Measurements from ENCODE around the gene TBX6. TPM values are rescaled to one million over a fixed set of nuclear protein-coding genes. Genes with fewer than 3 reads are reported as not detected.

Gene TBX6
- total RNA-seq, 1 donor from 2014 or later: 1.8 TPM

DNA sequence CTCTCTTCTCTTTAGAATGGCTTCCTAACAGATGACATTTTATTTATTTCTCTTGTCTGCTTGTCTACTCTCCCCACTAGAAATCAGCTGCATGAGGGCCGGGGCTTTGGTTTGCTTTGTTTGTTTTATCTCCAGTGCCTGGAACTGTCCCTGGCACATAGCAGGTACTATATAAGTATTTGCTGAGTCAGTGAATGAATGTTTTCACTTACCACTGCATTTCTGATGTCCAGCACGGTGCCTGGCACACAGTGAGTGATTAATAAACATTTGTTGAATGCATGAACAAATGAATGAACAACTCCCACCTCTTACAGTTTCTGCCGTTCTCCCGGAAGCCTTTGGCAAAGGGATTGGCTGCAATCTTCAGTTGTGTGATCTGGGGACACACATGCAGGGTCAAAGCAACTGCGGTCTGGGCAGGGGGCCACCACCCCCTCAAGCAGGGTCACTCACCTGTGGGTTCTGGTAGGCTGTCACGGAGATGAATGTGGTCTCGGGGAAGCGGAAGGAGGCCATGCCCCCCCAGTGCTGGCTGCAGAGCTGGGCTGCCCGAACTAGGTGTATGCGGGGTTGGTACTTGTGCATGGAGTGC is 3.4 kb downstream of the TBX6 start:
- no peaks in the 10 kb centered on the region for H3K9me3 Mint-ChIP-seq
- no peak for DNase-seq (ENCODE audit: low spot score)
- peaks cover 17% of the 10 kb centered on the region for H3K36me3 Mint-ChIP-seq (ENCODE audit: low read depth)
- no peaks in the 10 kb centered on the region for H3K27me3 Mint-ChIP-seq (ENCODE audit: insufficient read depth)
- H3K4me1 Mint-ChIP-seq (ENCODE audit: low read depth): peaks cover 43% of the 10 kb centered on the region
- H3K27ac Mint-ChIP-seq: no peak overlapping the region
- no peak overlapping the region for H3K4me3 Mint-ChIP-seq
- intact Hi-C loops (cut with micrococcal nuclease): no loop called here

DNA sequence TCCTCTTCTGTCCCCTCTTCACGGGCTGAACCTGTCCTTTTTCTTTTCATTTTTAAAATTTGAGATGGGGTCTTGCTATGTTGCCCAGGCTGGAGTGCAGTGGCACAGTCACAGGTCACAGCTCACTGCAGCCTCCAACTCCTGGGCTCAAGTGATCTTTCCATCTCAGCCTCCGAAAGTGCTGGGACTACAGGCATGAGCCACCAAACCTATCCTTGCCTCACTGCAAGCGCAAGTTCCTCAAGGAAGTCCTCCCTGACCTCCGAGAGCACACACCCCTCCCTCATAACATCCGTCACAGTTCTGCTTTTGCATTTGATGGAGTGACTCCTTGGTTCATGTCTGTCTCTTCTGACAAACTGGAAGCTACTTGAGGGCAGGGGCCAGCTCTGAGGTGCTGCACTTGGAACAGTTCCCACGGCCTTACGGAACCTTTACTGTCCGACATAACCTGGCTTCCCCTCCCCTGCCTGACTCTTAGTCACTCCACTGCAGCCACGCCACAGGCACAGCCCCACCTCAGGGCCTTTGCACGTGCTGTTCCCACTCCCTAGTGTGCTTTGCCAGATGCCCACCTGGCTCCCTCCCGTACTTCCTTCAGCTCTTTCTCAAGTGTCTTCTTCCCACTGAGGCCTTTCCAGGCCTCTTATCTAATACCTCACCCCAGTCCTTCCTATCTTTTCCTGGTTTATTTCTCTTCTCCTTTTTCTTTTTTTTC is 4.4 kb downstream of the TBX6 start:
- DNase-seq (ENCODE audit: low spot score): no peak
- H3K27ac Mint-ChIP-seq: peak overlapping the region; percentile 2
- H3K36me3 Mint-ChIP-seq (ENCODE audit: low read depth): peaks cover 21% of the 10 kb centered on the region
- no peaks in the 10 kb centered on the region for H3K9me3 Mint-ChIP-seq
- H3K4me3 Mint-ChIP-seq: no peak overlapping the region
- no peaks in the 10 kb centered on the region for H3K27me3 Mint-ChIP-seq (ENCODE audit: insufficient read depth)
- intact Hi-C loops (cut with micrococcal nuclease): no loop called here
- peaks cover 35% of the 10 kb centered on the region for H3K4me1 Mint-ChIP-seq (ENCODE audit: low read depth)

DNA sequence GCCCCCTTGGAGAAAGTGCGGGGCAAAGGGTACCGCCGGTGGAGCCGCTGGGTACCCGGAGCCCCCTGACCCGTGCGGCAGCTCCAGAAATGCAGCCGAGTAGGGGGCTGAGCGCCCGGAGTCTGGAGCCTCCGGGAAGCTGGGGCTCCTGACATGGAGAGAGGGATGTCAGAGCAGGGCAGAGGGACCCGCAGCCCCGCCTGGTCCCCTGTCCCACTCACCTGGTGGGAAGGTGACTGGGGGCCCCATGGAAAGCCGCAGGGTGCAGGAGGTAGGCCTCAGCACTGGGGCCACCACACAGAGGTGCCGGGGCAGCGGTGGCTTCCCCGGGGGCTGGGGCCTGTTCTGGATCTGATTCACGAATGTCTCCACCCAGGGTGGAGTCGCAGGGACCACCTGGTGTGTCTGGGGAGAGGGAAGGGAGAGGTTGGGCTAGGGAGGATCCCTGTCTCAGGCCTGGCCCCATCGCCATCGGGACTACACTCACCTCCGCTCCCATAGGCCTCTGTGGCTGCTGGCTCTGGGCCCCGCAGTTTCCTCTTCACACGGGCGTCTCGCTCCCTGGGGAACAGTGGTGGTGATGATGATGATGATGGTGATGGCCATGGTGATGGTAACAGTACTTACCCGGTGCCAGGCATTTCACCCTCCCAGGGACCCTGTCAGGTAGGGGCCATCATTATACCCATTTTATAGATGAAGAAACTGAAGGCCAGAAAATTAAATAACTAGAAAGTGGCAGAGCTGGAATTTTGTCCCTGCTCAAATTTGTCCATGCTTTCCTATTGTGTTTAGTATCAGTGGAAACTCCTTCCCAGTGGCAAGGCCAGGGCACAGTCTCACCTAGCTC is 5.2 kb downstream of the TBX6 start:
- Mint-ChIP-seq H3K4me1 (ENCODE audit: low read depth) (peaks cover 27% of the 10 kb centered on the region), H3K4me3 (no peak overlapping the region), H3K36me3 (ENCODE audit: low read depth) (peaks cover 27% of the 10 kb centered on the region), H3K27ac (peak overlapping the region; percentile 12), H3K9me3 (no peaks in the 10 kb centered on the region), H3K27me3 (ENCODE audit: insufficient read depth) (no peaks in the 10 kb centered on the region)
- no peak for DNase-seq (ENCODE audit: low spot score)
- intact Hi-C loops (cut with micrococcal nuclease): no loop called here

DNA sequence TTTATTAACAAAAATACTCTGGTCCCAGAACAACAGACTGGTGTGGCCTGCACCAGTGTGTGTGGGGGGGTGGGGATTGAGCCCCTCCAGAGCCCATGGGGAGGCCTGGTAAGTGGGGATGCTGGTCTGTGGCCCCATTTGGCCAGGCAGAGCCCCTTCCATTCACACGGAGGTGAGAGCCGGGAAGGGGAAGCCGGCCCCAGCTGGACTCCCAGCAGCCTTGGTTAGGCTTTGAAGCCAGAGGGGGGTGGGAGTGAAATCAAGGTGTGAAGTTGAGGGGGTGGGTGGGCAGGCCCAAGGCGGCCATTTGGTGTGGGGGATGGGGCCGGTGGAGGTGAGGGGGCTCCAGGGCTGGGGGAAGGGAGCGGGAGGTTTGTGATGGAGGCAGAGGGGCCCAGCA is 5.9 kb downstream of the TBX6 start:
- H3K9me3 Mint-ChIP-seq: no peaks in the 10 kb centered on the region

DNA sequence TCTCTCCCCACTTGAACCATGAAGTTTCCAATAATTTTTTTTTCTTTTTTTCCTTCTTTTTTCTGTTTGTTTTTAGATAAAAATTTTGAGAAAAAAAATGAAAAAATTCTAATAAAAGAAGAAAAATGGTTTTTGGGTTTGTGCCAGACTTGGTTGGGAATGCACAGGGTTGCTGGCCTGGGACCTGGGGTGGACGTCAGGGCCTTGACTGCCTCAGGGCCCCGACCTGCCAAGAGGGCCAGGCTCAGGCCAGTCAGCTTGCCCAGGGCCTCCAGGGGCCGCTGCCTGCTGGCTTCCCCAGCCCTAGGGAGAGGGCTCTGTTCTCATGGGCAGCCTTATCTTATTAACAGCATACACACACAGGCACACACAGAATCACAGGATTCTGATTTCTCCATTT is 6.5 kb downstream of the TBX6 start:
- Mint-ChIP-seq H3K4me3 (no peak overlapping the region), H3K9me3 (no peaks in the 10 kb centered on the region), H3K4me1 (ENCODE audit: low read depth) (peaks cover 22% of the 10 kb centered on the region), H3K27me3 (ENCODE audit: insufficient read depth) (no peaks in the 10 kb centered on the region), H3K36me3 (ENCODE audit: low read depth) (peaks cover 27% of the 10 kb centered on the region), H3K27ac (no peak overlapping the region)
- intact Hi-C loops (cut with micrococcal nuclease): no loop called here
- DNase-seq (ENCODE audit: low spot score): no peak

More for the DNA sequence above, 5.9 kb downstream of the TBX6 start:
- no peaks in the 10 kb centered on the region for H3K27me3 Mint-ChIP-seq (ENCODE audit: insufficient read depth)
- no peak overlapping the region for H3K27ac Mint-ChIP-seq
- peaks cover 26% of the 10 kb centered on the region for H3K4me1 Mint-ChIP-seq (ENCODE audit: low read depth)
- DNase-seq (ENCODE audit: low spot score): no peak
- H3K4me3 Mint-ChIP-seq: no peak overlapping the region
- H3K36me3 Mint-ChIP-seq (ENCODE audit: low read depth): peaks cover 27% of the 10 kb centered on the region
- intact Hi-C loops (cut with micrococcal nuclease): no loop called here

DNA sequence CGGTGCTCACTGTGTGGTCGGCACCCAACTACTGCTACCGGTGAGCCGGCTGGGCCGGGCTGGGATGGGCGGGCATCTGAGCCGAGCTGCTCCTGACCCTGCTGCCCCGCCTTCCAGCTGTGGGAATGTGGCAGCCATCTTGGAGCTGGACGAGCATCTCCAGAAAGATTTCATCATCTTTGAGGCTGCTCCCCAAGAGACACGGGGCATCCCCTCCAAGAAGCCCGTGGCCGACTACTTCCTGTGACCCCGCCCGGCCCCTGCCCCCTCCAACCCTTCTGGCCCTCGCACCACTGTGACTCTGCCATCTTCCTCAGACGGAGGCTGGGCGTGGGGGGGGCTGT is 6.9 kb downstream of the TBX6 start:
- no peak for DNase-seq (ENCODE audit: low spot score)
- H3K4me1 Mint-ChIP-seq (ENCODE audit: low read depth): peaks cover 18% of the 10 kb centered on the region
- H3K9me3 Mint-ChIP-seq: no peaks in the 10 kb centered on the region
- no peaks in the 10 kb centered on the region for H3K27me3 Mint-ChIP-seq (ENCODE audit: insufficient read depth)
- H3K27ac Mint-ChIP-seq: no peak overlapping the region
- intact Hi-C loops (cut with micrococcal nuclease): no loop called here
- H3K36me3 Mint-ChIP-seq (ENCODE audit: low read depth): peaks cover 27% of the 10 kb centered on the region
- no peak overlapping the region for H3K4me3 Mint-ChIP-seq

DNA sequence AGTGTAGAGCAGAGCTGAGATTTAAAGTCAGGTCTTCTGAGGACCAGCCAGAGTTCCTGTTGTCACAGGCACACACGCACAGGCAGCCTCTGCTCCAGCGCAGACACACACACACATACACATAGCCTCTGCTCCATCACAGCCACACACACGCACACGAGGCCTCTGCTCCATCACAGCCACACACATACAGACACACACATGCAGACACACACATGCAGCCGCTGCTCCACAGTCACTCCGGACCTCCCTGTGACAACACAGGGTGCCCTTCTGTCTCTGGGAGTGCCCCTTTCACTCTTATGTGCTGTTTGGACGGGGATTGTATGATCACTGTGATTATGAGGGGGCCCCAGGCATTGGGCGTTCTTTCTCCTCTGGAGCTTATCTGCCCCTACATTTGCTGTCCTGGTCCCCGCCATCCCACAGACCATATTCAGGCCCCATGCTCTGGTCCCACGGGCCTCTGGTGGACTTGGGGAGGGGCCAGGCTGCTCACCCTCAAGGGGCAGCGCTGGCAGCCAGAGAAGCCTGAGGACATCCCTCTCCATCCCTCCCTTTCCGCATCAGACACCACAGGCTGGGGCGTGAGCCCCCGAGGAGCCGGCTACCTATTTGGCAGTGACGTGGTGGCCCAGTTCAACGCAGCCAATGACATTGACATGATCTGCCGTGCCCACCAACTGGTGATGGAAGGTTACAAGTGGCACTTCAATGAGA is 7.5 kb downstream of the TBX6 start:
- H3K27ac Mint-ChIP-seq: no peak overlapping the region
- no peaks in the 10 kb centered on the region for H3K27me3 Mint-ChIP-seq (ENCODE audit: insufficient read depth)
- no peak overlapping the region for H3K4me3 Mint-ChIP-seq
- peaks cover 18% of the 10 kb centered on the region for H3K4me1 Mint-ChIP-seq (ENCODE audit: low read depth)
- no peaks in the 10 kb centered on the region for H3K9me3 Mint-ChIP-seq
- DNase-seq (ENCODE audit: low spot score): no peak
- H3K36me3 Mint-ChIP-seq (ENCODE audit: low read depth): peaks cover 33% of the 10 kb centered on the region
- intact Hi-C loops (cut with micrococcal nuclease): no loop called here

DNA sequence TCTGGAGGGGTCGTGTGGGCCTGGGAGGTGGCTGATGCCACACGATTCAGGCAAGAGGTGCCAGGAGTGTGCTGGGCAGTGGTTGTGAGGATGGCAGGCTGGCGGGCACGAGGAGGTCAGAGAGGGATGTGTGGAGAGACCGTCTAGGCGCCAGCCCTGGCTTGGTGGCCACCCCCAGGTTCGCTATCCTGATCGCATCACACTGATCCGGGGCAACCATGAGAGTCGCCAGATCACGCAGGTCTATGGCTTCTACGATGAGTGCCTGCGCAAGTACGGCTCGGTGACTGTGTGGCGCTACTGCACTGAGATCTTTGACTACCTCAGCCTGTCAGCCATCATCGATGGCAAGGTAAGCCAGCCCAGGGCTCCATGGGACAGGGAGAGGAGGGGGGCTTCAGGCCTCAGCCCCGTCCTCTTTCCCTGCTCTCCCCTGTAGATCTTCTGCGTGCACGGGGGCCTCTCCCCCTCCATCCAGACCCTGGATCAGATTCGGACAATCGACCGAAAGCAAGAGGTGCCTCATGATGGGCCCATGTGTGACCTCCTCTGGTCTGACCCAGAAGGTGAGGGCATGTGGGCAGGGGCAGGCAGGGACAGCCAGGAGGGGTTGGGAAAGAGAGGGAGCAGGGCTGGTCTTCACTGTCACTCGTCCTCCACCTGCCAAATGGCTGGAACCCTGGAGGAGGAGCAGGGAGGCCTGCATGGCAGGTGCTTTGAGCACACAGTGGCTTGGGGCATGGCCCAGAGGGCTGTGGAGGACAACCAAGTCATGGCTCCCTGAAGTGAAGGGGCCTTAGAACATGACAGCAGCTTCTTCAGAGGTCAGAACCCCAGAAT is 8.3 kb downstream of the TBX6 start:
- no peak for DNase-seq (ENCODE audit: low spot score)
- H3K9me3 Mint-ChIP-seq: no peaks in the 10 kb centered on the region
- H3K4me3 Mint-ChIP-seq: no peak overlapping the region
- H3K27ac Mint-ChIP-seq: peak overlapping the region; percentile 42
- H3K27me3 Mint-ChIP-seq (ENCODE audit: insufficient read depth): no peaks in the 10 kb centered on the region
- intact Hi-C loops (cut with micrococcal nuclease): no loop called here
- peaks cover 10% of the 10 kb centered on the region for H3K4me1 Mint-ChIP-seq (ENCODE audit: low read depth)
- peaks cover 33% of the 10 kb centered on the region for H3K36me3 Mint-ChIP-seq (ENCODE audit: low read depth)

DNA sequence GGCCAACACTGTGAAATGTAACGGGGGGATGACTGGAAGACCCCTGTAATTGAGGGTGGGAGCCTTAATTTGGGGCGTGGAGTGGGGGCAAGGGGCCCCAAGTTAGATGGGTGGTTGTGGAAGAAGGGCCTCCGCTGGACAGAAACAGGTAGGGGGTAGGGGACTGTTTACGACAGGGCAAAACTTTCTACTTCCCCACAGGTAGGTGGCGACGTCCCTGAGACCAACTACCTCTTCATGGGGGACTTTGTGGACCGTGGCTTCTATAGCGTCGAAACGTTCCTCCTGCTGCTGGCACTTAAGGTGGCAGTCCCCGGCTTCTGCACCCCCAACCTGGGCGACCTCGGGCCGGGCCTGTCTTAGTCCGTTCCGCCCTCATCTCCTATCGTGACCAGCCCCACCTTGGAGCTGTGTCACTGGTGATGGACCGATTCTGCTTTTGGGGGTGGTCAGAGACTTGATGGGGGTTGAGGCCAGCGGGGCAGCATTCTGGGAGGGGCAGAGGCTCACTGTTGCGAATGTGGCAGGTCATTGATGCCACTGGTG is 9.1 kb downstream of the TBX6 start:
- H3K9me3 Mint-ChIP-seq: no peaks in the 10 kb centered on the region
- H3K27me3 Mint-ChIP-seq (ENCODE audit: insufficient read depth): no peaks in the 10 kb centered on the region
- no peak for DNase-seq (ENCODE audit: low spot score)
- no peak overlapping the region for H3K27ac Mint-ChIP-seq
- peaks cover 37% of the 10 kb centered on the region for H3K36me3 Mint-ChIP-seq (ENCODE audit: low read depth)
- H3K4me3 Mint-ChIP-seq: no peak overlapping the region
- H3K4me1 Mint-ChIP-seq (ENCODE audit: low read depth): peaks cover 14% of the 10 kb centered on the region
- intact Hi-C loops (cut with micrococcal nuclease): no loop called here

DNA sequence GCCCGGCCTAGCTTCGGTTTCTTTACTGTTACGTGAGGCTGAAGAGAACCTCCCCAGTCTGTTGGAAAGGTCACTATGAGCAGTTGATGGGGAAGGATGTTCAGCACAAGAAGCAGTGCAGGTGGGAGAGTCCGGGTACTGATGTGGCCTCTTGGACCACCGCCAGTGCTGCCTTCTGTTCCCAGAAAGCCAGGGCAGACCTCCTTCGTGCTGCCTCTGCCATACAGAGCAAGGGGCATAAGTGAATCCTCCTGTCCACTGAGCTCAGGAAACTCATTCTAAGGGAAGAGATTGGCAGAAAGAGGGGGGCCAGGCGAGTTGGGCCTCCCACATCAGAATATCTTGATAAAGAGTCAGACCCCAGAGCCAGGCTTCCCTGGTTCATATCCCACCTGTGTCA is 12.2 kb downstream of the TBX6 start:
- Mint-ChIP-seq H3K4me1 (ENCODE audit: low read depth) (peaks cover 39% of the 10 kb centered on the region), H3K27me3 (ENCODE audit: insufficient read depth) (no peaks in the 10 kb centered on the region), H3K9me3 (no peaks in the 10 kb centered on the region), H3K4me3 (peak overlapping the region; percentile 24), H3K36me3 (ENCODE audit: low read depth) (peaks cover 39% of the 10 kb centered on the region), H3K27ac (no peak overlapping the region)
- no peak for DNase-seq (ENCODE audit: low spot score)
- intact Hi-C loops (cut with micrococcal nuclease): no loop called here

DNA sequence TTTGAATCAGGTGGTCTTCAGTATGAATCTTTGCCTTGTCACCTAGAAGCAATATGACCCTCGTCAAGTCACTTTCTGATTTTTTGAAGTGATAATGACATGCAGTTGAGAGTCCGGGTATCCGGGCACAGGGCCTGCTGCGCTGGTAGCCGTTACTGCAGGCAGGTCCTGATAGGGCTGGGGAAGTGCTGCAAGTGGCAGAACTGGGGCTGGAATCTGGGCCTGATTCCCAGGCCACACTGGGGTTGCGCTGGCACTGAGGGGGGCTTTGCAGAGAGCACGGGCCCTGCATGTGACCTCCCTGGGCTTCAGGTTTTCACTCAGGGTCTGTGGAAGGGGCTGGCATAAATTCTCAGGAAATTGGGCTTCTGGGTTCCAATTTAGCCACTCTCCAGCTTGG is 13.0 kb downstream of the TBX6 start:
- H3K36me3 Mint-ChIP-seq (ENCODE audit: low read depth): peaks cover 39% of the 10 kb centered on the region
- no peak overlapping the region for H3K27ac Mint-ChIP-seq
- H3K4me1 Mint-ChIP-seq (ENCODE audit: low read depth): peaks cover 39% of the 10 kb centered on the region
- no peak overlapping the region for H3K4me3 Mint-ChIP-seq
- intact Hi-C loops (cut with micrococcal nuclease): no loop called here
- H3K27me3 Mint-ChIP-seq (ENCODE audit: insufficient read depth): no peaks in the 10 kb centered on the region
- H3K9me3 Mint-ChIP-seq: no peaks in the 10 kb centered on the region
- DNase-seq (ENCODE audit: low spot score): no peak

DNA sequence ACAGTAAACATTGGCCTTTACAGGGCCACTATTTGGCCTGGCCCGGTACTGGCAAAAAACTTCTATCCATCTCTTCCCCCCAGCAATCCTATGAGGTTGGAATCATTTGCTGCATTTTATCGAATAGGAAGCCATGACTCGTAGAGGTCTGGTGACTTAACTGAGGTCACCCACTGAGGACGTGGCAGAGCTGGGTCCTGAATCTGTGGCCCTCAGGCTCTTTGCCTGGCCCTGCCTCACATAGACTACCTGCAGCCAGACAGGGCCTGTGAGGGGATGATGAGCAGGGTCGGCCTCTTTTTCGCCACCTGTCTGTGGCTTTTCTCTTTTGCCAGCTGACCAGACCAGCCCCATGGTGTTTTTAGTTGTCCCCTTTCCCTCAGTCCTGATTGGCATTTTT is 14.1 kb downstream of the TBX6 start:
- H3K27me3 Mint-ChIP-seq (ENCODE audit: insufficient read depth): no peaks in the 10 kb centered on the region
- H3K4me3 Mint-ChIP-seq: peak overlapping the region; percentile 97
- intact Hi-C loops (cut with micrococcal nuclease): no loop called here

More for the DNA sequence above, 14.1 kb downstream of the TBX6 start:
- H3K36me3 Mint-ChIP-seq (ENCODE audit: low read depth): peaks cover 33% of the 10 kb centered on the region
- H3K9me3 Mint-ChIP-seq: no peaks in the 10 kb centered on the region
- peak overlapping the region; percentile 33 for H3K27ac Mint-ChIP-seq
- H3K4me1 Mint-ChIP-seq (ENCODE audit: low read depth): peaks cover 39% of the 10 kb centered on the region
- no peak for DNase-seq (ENCODE audit: low spot score)

All from activated T-helper 1 cell treated with anti-CD3 and anti-CD28 coated beads, Interleukin-12 subunit alpha, Interleukin-12 subunit beta, Interleukin-2, Interleukin-4 antibody, amounts not matched to agents 30 ng/mL and 10 ng/mL and 1 ng/mL, durations not matched to agents 14 hours and 24 hours and 36 hours (primary cell).